ENCODE data around the gene APOOL. TPM values are rescaled to one million over a fixed set of nuclear protein-coding genes. Genes with fewer than 3 reads are reported as not detected.

The APOOL gene
- total and polyA plus RNA-seq, 10 donors, result 1.5 to 14.4 (median 8.8) TPM

GRCh38 chrX:85017721-85018120 is 14.0 kb downstream of the APOOL start:
- no peak for DNase-seq
- no peak overlapping the region for H3K4me3 ChIP-seq
- WGBS, 5 donors, result 89 to 100% (median 98%) methylated on average over 2 of the region's 2 CpGs
- H3K9me3 ChIP-seq, result peaks cover 0 to 23% (median 13%) of the 10 kb centered on the region in 8 donors
- H3K4me1 ChIP-seq, result no peaks in the 10 kb centered on the region
- intact Hi-C loops (cut with DNase I; ENCODE audit: low total_unique reads), result no loop called here
- no peak for TF ChIP-seq POLR2AphosphoS5 (IDR thresholded peaks at IDR 0.05)
- TF ChIP-seq POLR2A (IDR thresholded peaks at IDR 0.05), result no peak
- TF ChIP-seq CTCF (IDR thresholded peaks at IDR 0.05 in 8 of 11, conservative IDR thresholded peaks at IDR 0.05 in 3 of 11), result no peak
- H3K36me3 ChIP-seq, result peaks cover 0 to 19% (median 0%) of the 10 kb centered on the region in 6 donors
- H3K27ac ChIP-seq, result no peak overlapping the region
- H3K27me3 ChIP-seq (replicated peaks in 1 of 7), result no peaks in the 10 kb centered on the region

- H3K4me1 ChIP-seq, result no peaks in the 10 kb centered on the region
- 92 to 100% (median 98%) methylated on average over 1 of the region's 1 CpG for WGBS, 5 donors
Observed at GRCh38 chrX:85018471-85018870, 14.8 kb downstream of the APOOL start.

GRCh38 chrX:85020216-85020615 is 16.5 kb downstream of the APOOL start:
- H3K27ac ChIP-seq, result no peak overlapping the region
- no peaks in the 10 kb centered on the region for H3K4me1 ChIP-seq
- peaks cover 0 to 23% (median 13%) of the 10 kb centered on the region in 8 donors for H3K9me3 ChIP-seq
- DNase-seq, result no peak
- intact Hi-C loops (cut with DNase I; ENCODE audit: low total_unique reads), result no loop called here
- 91 to 98% (median 93%) methylated on average over 4 of the region's 4 CpGs for WGBS, 5 donors
- H3K27me3 ChIP-seq (replicated peaks in 1 of 7), result no peaks in the 10 kb centered on the region
- no peak for TF ChIP-seq CTCF (IDR thresholded peaks at IDR 0.05 in 8 of 11, conservative IDR thresholded peaks at IDR 0.05 in 3 of 11)
- no peak for TF ChIP-seq POLR2AphosphoS5 (IDR thresholded peaks at IDR 0.05)
- TF ChIP-seq POLR2A (IDR thresholded peaks at IDR 0.05), result no peak
- peaks cover 0 to 19% (median 0%) of the 10 kb centered on the region in 6 donors for H3K36me3 ChIP-seq
- H3K4me3 ChIP-seq, result no peak overlapping the region

More at GRCh38 chrX:85018471-85018870, 14.8 kb downstream of the APOOL start:
- Histone ChIP-seq H3K4me3 (no peak overlapping the region), H3K9me3 (peaks cover 0 to 23% (median 13%) of the 10 kb centered on the region in 8 donors), H3K27ac (no peak overlapping the region), H3K36me3 (peaks cover 0 to 19% (median 0%) of the 10 kb centered on the region in 6 donors), H3K27me3 (replicated peaks in 1 of 7) (no peaks in the 10 kb centered on the region)
- no peak for TF ChIP-seq CTCF (IDR thresholded peaks at IDR 0.05 in 8 of 11, conservative IDR thresholded peaks at IDR 0.05 in 3 of 11)
- no peak for TF ChIP-seq POLR2A (IDR thresholded peaks at IDR 0.05)
- TF ChIP-seq POLR2AphosphoS5 (IDR thresholded peaks at IDR 0.05), result no peak
- intact Hi-C loops (cut with DNase I; ENCODE audit: low total_unique reads), result no loop called here
- DNase-seq, result no peak

GRCh38 chrX:85024044-85024443 is 20.4 kb downstream of the APOOL start:
- H3K27me3 ChIP-seq (replicated peaks in 1 of 7), result no peaks in the 10 kb centered on the region
- WGBS, 5 donors, result 76 to 100% (median 92%) methylated on average over 2 of the region's 2 CpGs
- H3K4me1 ChIP-seq, result no peaks in the 10 kb centered on the region
- H3K9me3 ChIP-seq, result peaks cover 0 to 4% (median 0%) of the 10 kb centered on the region in 8 donors
- TF ChIP-seq POLR2A (IDR thresholded peaks at IDR 0.05) (no peak), POLR2AphosphoS5 (IDR thresholded peaks at IDR 0.05) (no peak), CTCF (IDR thresholded peaks at IDR 0.05 in 8 of 11, conservative IDR thresholded peaks at IDR 0.05 in 3 of 11) (no peak)
- no peak overlapping the region for H3K4me3 ChIP-seq
- H3K36me3 ChIP-seq, result peaks cover 0 to 2% (median 0%) of the 10 kb centered on the region in 6 donors
- DNase-seq, result no peak
- intact Hi-C loops (cut with DNase I; ENCODE audit: low total_unique reads), result no loop called here
- H3K27ac ChIP-seq, result no peak overlapping the region
